Measurements from ENCODE around the gene ELF2. TPM values are rescaled to one million over a fixed set of nuclear protein-coding genes. Genes with fewer than 3 reads are reported as not detected.
"Not testable (repeated sequence)": the region's sequence is repeated elsewhere in the genome, so short reads cannot be mapped to it uniquely, and the experiment has no call there.

The ELF2 gene
- total RNA-seq, 1 donor from 2014 or later: 57.9 TPM

DNA sequence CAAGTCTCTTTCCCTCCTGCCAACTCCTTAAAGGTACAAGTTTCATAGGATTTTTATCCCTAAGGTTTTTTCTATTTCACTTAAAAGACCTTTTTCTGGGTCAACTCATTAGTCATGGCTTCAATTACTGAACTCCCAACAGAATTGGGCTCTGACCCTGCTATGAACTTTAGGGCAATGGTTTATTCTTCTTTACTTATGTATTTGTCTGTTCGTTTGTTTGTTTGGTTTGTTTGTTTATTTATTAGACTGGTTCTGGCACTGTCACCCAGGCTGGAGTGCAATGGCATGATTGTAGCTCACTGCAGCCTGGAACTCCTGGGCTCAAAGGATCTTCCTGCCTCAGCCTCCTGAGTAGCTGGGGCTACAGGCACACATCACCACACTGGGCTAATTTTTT, 167.3 kb downstream of the ELF2 start:
- no peak overlapping the region for H3K27ac Mint-ChIP-seq
- peaks cover 8% of the 10 kb centered on the region for H3K4me1 Mint-ChIP-seq
- POLR2A ChIA-PET: no interaction called here
- no peaks in the 10 kb centered on the region for H3K36me3 Mint-ChIP-seq (ENCODE audit: low read depth)
- CTCF ChIA-PET: no interaction called here
- no peak for ATAC-seq (ENCODE audit: low read depth)
- intact Hi-C loops (cut with micrococcal nuclease): loop anchor here (10.0 kb wide), 1 partner anchor 1795 kb away; no protein-coding TSS in a partner anchor
- no peak overlapping the region for H3K4me3 Mint-ChIP-seq
- no peak for DNase-seq
- no peak for TF ChIP-seq CTCF (IDR thresholded peaks at IDR 0.05)
- no peaks in the 10 kb centered on the region for H3K9me3 Mint-ChIP-seq
- no peaks in the 10 kb centered on the region for H3K27me3 Mint-ChIP-seq

- H3K4me3 Mint-ChIP-seq; H3K4me1 Mint-ChIP-seq; H3K36me3 Mint-ChIP-seq (ENCODE audit: low read depth); H3K27ac Mint-ChIP-seq; ATAC-seq (ENCODE audit: low read depth); intact Hi-C loops (cut with micrococcal nuclease); DNase-seq; H3K27me3 Mint-ChIP-seq; H3K9me3 Mint-ChIP-seq: not testable (repeated sequence)
- CTCF ChIA-PET: interaction anchor here (0.9 kb wide), 1 partner anchor 21 kb away, joined by 3 read pairs; no protein-coding TSS in a partner anchor
- POLR2A ChIA-PET: interaction anchor here (0.6 kb wide), 1 partner anchor 12 kb away, joined by 3 read pairs; no protein-coding TSS in a partner anchor
Measured at GRCh38 chr4:139008278-139008677, 168.7 kb downstream of the ELF2 start.

GRCh38 chr4:139007640-139008039, 169.4 kb downstream of the ELF2 start:
- ATAC-seq (ENCODE audit: low read depth): no peak
- no peak for DNase-seq
- ChIA-PET POLR2A (interaction anchor here (0.6 kb wide), 1 partner anchor 11 kb away, joined by 3 read pairs; no protein-coding TSS in a partner anchor), CTCF (interaction anchor here (0.9 kb wide), 1 partner anchor 21 kb away, joined by 3 read pairs; no protein-coding TSS in a partner anchor)
- no peak for TF ChIP-seq CTCF (IDR thresholded peaks at IDR 0.05)
- Mint-ChIP-seq H3K27ac (no peak overlapping the region), H3K27me3 (no peaks in the 10 kb centered on the region), H3K4me1 (no peaks in the 10 kb centered on the region), H3K4me3 (no peak overlapping the region), H3K9me3 (no peaks in the 10 kb centered on the region), H3K36me3 (ENCODE audit: low read depth) (no peaks in the 10 kb centered on the region)
- intact Hi-C loops (cut with micrococcal nuclease): no loop called here

Other genes starting within 250 kb of the ELF2 start
- 9.1 and 9.4 TPM in 2 replicates for gene NOCT, start 161.4 kb downstream of the ELF2 start, total RNA-seq
- not detected in 2 replicates for gene MGARP, start 103.0 kb upstream of the ELF2 start, total RNA-seq
- 62.6 and 66.5 TPM in 2 replicates for gene NAA15, start 124.3 kb upstream of the ELF2 start, total RNA-seq
- gene NDUFC1, start 125.3 kb upstream of the ELF2 start, total RNA-seq: 34.3 and 35.9 TPM in 2 replicates